Natural killer cell treated with Interleukin-12 subunit alpha and Interleukin-12 subunit beta and Interleukin-15 and Interleukin-18, amount 100 ng/mL, for 72 hours (primary cell): ENCODE measurements around the gene SAMD5. TPM values are rescaled to one million over a fixed set of nuclear protein-coding genes. Genes with fewer than 3 reads are reported as not detected.

Source experiments
- ATAC-seq, 2 donors: fragments of 150-1000 bp; cut with Tn5 transposase in 1 of 2; sonication (Bioruptor Pico), chemical (Tn5 transposase) in 1 of 2; 2 replicates each; pipeline ENCODE4 v1.10.0; 2021
- DNase-seq: peaks from one replicate; pipeline ENCODE4 v3.0.0; 2022; ENCODE audit warnings: low spot score
- H3K27ac Mint-ChIP-seq, 2 donors: 1 replicate in 1 of 2; 2 replicates in 1 of 2; pipeline ENCODE4 v1.8.0; 2022; ENCODE audit warnings: mixed read lengths in 2 of 2, mild to moderate bottlenecking in 1 of 2, moderate library complexity in 1 of 2
- H3K27me3 Mint-ChIP-seq, 2 donors: 1 replicate in 1 of 2; 2 replicates in 1 of 2; pipeline ENCODE4 v1.8.0; 2022; ENCODE audit warnings: mixed read lengths in 2 of 2
- H3K36me3 Mint-ChIP-seq: one replicate; pipeline ENCODE4 v1.8.0; 2022; ENCODE audit warnings: mixed read lengths
- H3K4me1 Mint-ChIP-seq, 2 donors: 1 replicate in 1 of 2; 2 replicates in 1 of 2; pipeline ENCODE4 v1.8.0; 2022; ENCODE audit warnings: low read depth in 2 of 2, mixed read lengths in 2 of 2, mild to moderate bottlenecking in 1 of 2
- H3K4me3 Mint-ChIP-seq: one replicate; pipeline ENCODE4 v1.8.0; 2022; ENCODE audit warnings: mixed read lengths
- H3K9me3 Mint-ChIP-seq: 2 replicates; pipeline ENCODE4 v1.8.0; 2022; ENCODE audit warnings: mixed read lengths
- total RNA-seq, 2 donors: library from RNA; stranded (reverse); gene quantifications; one replicate each; pipeline ENCODE4 v1.2.3, GENCODE V29; 2022

The SAMD5 gene
- total RNA-seq, 2 donors from 2014 or later, result not detected

- no peaks in the 10 kb centered on the region for H3K9me3 Mint-ChIP-seq
- ATAC-seq (no peak), DNase-seq (no peak)
- no peaks in the 10 kb centered on the region for H3K4me1 Mint-ChIP-seq
- H3K27me3 Mint-ChIP-seq, result no peaks in the 10 kb centered on the region
- H3K4me3 Mint-ChIP-seq, result no peak overlapping the region
- no peak overlapping the region for H3K27ac Mint-ChIP-seq
- no peaks in the 10 kb centered on the region for H3K36me3 Mint-ChIP-seq
Observed at GRCh38 chr6:147563472-147563871, 55.0 kb downstream of the SAMD5 start.

DNA sequence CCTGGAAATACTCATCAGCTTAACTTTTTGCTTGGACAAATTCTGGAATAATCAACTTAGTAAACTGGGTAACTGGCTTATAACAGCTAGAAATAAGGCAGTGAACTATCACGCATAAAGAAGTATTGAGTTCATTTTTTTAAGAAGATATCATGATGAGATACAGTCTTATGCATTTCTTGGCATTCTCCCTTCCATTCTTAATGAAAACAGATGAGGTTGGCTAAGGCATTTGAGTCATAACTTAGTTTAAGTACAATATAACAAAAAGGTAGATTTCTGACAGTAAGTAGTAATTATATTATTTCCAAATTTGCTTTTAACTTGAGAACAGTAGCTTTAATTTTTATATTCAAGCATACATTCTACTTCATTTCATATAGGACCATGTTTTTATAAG lies 56.1 kb downstream of the SAMD5 start:
- Mint-ChIP-seq H3K27ac (no peak overlapping the region), H3K9me3 (no peaks in the 10 kb centered on the region), H3K4me3 (no peak overlapping the region), H3K4me1 (no peaks in the 10 kb centered on the region), H3K27me3 (no peaks in the 10 kb centered on the region), H3K36me3 (no peaks in the 10 kb centered on the region)
- ATAC-seq (no peak), DNase-seq (no peak)

DNA sequence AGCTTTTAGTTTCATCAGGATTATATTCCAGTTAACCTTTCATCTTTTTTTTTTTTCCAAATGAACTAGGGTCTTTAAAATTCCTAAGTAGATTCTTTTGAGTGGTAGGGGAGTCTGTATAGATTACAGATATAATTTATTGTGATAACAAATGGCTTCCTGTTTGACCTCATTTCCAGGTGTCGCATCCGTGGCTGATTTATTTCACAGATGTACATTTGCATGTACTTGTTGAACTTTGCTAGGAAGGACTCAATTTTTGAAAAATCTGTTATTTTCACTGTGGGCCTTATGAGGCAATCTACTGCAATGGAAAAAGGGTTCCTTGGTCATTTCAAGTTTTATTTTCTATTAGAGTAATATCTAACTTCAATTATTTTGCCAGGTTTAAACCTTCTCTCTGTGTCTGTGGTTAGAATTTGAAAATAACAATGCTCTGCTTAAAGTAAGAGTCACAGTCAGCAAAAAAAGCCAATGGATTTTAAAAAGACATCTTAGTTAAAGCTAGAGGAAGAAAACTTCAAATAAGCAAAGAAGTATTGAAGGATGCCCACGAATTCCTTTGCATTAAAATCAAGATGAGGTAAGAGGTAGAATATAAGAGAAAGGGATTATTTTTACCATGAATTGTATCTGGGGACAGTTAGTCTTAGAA lies 57.9 kb downstream of the SAMD5 start:
- no peaks in the 10 kb centered on the region for H3K9me3 Mint-ChIP-seq
- no peak overlapping the region for H3K27ac Mint-ChIP-seq
- H3K4me1 Mint-ChIP-seq, result no peaks in the 10 kb centered on the region
- H3K27me3 Mint-ChIP-seq, result no peaks in the 10 kb centered on the region
- H3K36me3 Mint-ChIP-seq, result no peaks in the 10 kb centered on the region
- H3K4me3 Mint-ChIP-seq, result no peak overlapping the region
- no peak for ATAC-seq
- no peak for DNase-seq

DNA sequence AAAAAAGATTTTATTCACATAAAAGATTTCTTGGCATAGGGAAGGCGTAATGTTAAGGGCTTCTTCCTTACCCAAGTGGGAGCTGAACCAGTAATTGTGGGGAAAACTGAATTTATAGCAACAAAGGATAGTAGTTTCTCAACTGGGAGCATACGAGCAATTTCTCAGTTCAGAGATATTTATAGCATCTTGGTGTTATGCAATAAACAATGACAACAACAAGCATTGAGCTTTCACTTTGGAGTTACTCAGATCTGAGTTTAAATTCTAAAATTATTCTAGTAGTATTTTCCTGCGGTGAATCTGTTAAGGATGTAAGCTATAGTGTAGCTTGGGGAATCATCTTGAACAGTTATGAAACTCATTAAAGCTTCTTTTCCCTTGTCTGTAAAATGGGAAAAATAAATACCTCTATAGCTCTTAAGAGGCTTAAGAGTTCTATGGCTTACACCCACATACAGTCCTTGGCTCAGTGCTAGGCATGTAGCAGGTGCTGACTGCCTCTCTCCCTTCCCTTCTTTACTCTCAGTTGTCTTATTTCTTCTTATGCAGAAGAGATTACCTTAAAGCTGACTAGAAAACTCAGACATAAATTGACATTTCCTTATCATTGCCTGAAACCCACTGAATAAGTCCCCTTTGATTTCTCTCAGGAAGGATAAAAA lies 58.8 kb downstream of the SAMD5 start:
- Mint-ChIP-seq H3K4me1 (no peaks in the 10 kb centered on the region), H3K9me3 (no peaks in the 10 kb centered on the region), H3K36me3 (no peaks in the 10 kb centered on the region), H3K4me3 (no peak overlapping the region), H3K27ac (no peak overlapping the region), H3K27me3 (no peaks in the 10 kb centered on the region)
- ATAC-seq, result no peak
- no peak for DNase-seq

DNA sequence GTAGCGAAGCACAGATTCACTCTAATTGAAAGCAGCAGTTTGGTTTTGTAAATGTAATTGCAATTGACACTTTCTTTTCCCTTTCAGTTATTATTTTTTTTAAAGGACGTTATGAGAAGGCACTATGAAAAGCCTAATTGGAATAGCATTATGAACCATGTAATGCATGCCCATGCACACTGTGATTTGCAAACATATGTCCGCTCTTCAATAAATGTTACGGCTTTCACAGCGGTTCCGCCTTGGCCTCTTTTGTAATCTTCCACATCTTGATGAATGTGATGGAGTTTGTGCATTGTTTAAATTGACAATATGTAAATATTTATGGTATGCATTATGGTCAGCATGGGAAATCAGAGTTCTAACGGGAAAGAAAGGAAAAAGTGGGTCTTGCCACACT lies 61.3 kb downstream of the SAMD5 start:
- no peaks in the 10 kb centered on the region for H3K4me1 Mint-ChIP-seq
- H3K27me3 Mint-ChIP-seq, result no peaks in the 10 kb centered on the region
- ATAC-seq (no peak), DNase-seq (no peak)
- H3K27ac Mint-ChIP-seq, result no peak overlapping the region
- no peak overlapping the region for H3K4me3 Mint-ChIP-seq
- no peaks in the 10 kb centered on the region for H3K9me3 Mint-ChIP-seq
- H3K36me3 Mint-ChIP-seq, result no peaks in the 10 kb centered on the region

- Mint-ChIP-seq H3K4me1 (no peaks in the 10 kb centered on the region), H3K27me3 (no peaks in the 10 kb centered on the region), H3K36me3 (no peaks in the 10 kb centered on the region), H3K27ac (no peak overlapping the region), H3K9me3 (no peaks in the 10 kb centered on the region), H3K4me3 (no peak overlapping the region)
- ATAC-seq (no peak), DNase-seq (no peak)
Observed at GRCh38 chr6:147570681-147571080, 62.2 kb downstream of the SAMD5 start.

DNA sequence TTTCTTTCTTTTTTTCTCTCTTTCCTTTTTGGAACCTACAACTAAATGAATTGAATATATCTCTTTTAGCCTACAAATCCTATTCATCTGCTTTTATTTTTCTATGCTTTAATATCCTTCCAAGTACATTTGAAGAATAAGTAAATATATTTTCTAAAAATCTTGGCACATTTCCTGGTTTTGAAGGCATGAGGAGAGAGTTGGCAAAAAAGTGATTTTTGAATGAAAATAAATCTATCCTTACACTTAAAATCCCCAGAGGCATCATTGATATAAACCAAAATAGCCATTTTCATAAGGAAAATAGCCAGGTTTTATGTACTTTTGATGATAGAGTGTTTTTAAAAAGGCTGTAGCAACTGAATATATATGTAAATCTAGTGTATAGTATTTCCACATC lies 69.0 kb downstream of the SAMD5 start:
- Mint-ChIP-seq H3K4me1 (no peaks in the 10 kb centered on the region), H3K36me3 (no peaks in the 10 kb centered on the region), H3K27ac (no peak overlapping the region), H3K9me3 (peaks cover 11% of the 10 kb centered on the region), H3K27me3 (no peaks in the 10 kb centered on the region), H3K4me3 (no peak overlapping the region)
- no peak for ATAC-seq
- DNase-seq, result no peak

- H3K9me3 Mint-ChIP-seq, result peaks cover 11% of the 10 kb centered on the region
- DNase-seq (no peak), ATAC-seq (no peak)
- H3K36me3 Mint-ChIP-seq, result no peaks in the 10 kb centered on the region
- H3K4me1 Mint-ChIP-seq, result no peaks in the 10 kb centered on the region
- H3K27me3 Mint-ChIP-seq, result no peaks in the 10 kb centered on the region
- H3K4me3 Mint-ChIP-seq, result no peak overlapping the region
- H3K27ac Mint-ChIP-seq, result no peak overlapping the region
Observed at GRCh38 chr6:147578159-147578558, 69.7 kb downstream of the SAMD5 start.

GRCh38 chr6:147578883-147579282 lies 70.4 kb downstream of the SAMD5 start:
- no peaks in the 10 kb centered on the region for H3K36me3 Mint-ChIP-seq
- no peaks in the 10 kb centered on the region for H3K4me1 Mint-ChIP-seq
- H3K27me3 Mint-ChIP-seq, result no peaks in the 10 kb centered on the region
- H3K4me3 Mint-ChIP-seq, result no peak overlapping the region
- DNase-seq (no peak), ATAC-seq (no peak)
- no peak overlapping the region for H3K27ac Mint-ChIP-seq
- H3K9me3 Mint-ChIP-seq, result peaks cover 11% of the 10 kb centered on the region

DNA sequence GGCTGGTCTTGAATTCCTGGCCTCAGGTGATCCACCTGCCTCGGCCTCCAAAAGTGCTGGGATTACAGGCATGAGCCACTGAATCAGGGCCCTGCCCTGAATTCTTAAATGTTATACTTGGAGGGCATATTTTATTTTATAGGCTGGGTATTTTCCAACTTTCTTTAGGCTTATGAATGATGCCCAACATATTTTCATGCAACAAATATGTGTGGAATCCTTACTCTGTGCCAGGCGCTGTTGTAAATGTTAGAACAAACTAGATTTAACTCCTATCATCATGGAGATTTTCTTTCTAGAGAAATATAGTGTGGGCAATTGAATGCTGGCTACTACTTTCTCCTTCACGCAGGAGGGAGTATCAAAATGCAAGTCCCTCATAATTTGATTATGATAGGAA lies 71.2 kb downstream of the SAMD5 start:
- Mint-ChIP-seq H3K27me3 (no peaks in the 10 kb centered on the region), H3K9me3 (peaks cover 11% of the 10 kb centered on the region), H3K4me1 (no peaks in the 10 kb centered on the region), H3K4me3 (no peak overlapping the region), H3K27ac (no peak overlapping the region), H3K36me3 (no peaks in the 10 kb centered on the region)
- DNase-seq (no peak), ATAC-seq (no peak)

DNA sequence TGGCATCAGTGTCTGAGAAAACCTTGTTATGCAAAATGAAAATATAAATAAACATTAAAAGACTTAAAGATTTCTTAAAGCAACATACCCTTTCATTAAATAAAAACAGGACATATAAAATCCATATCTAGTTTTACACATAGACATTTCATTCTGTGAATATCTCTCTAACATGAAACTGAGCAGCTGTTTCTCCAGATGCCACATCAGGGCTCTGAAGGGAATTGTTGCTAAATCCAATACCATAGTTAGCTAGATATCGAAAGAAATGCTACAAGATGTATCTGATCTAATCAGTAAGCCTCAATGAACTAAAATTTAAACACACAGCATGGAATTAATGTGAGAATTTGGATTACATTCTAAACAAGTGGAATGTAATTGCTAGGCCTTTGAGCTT lies 74.5 kb downstream of the SAMD5 start:
- Mint-ChIP-seq H3K27me3 (no peaks in the 10 kb centered on the region), H3K4me3 (no peak overlapping the region), H3K36me3 (no peaks in the 10 kb centered on the region), H3K9me3 (peaks cover 11% of the 10 kb centered on the region), H3K4me1 (no peaks in the 10 kb centered on the region), H3K27ac (no peak overlapping the region)
- DNase-seq, result no peak
- ATAC-seq, result no peak

DNA sequence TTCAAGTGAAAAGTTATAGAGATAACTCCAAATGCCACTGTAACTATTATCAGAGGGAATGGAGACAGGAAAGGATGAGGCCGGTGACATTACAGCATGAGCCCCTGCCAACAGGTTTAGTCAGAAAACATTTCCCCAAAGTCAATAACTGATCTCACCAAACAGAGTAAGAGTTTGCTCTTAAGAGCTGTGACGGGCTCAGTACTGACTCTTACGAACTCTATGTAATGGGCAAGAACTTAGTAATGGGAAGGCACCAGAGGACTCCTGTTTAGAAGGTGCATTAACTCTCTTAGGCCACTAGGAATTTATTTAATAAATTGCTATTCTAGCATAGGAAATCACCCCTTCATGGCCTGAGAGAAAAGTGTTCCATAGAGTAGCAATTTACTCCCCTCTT lies 76.8 kb downstream of the SAMD5 start:
- H3K4me1 Mint-ChIP-seq, result no peaks in the 10 kb centered on the region
- H3K4me3 Mint-ChIP-seq, result no peak overlapping the region
- no peak for ATAC-seq
- peaks cover 2% of the 10 kb centered on the region for H3K9me3 Mint-ChIP-seq
- no peaks in the 10 kb centered on the region for H3K27me3 Mint-ChIP-seq
- DNase-seq, result no peak
- no peaks in the 10 kb centered on the region for H3K36me3 Mint-ChIP-seq
- no peak overlapping the region for H3K27ac Mint-ChIP-seq

GRCh38 chr6:147586044-147586443 lies 77.6 kb downstream of the SAMD5 start:
- H3K36me3 Mint-ChIP-seq, result no peaks in the 10 kb centered on the region
- H3K27ac Mint-ChIP-seq, result no peak overlapping the region
- DNase-seq, result no peak
- no peaks in the 10 kb centered on the region for H3K9me3 Mint-ChIP-seq
- ATAC-seq, result no peak
- H3K27me3 Mint-ChIP-seq, result no peaks in the 10 kb centered on the region
- no peaks in the 10 kb centered on the region for H3K4me1 Mint-ChIP-seq
- no peak overlapping the region for H3K4me3 Mint-ChIP-seq

DNA sequence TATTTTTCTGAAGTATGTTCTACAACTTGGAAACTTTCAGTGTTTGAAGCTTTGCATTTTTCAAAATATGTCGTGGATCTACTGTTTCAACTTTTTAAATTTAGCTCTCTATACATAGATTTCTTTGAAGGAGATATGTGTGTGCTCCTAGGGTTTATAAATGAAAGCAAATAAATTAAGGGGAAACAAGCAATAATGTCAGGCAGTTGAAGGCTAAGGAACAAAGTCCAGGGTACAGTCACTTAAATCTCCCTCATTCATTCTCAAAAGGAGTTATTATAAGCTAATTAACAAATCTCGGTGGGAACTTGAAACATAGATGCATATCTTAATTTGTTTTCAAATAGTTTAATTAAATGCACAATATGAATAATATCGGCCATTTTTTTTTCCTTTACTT lies 79.4 kb downstream of the SAMD5 start:
- no peak for ATAC-seq
- H3K36me3 Mint-ChIP-seq, result no peaks in the 10 kb centered on the region
- no peaks in the 10 kb centered on the region for H3K4me1 Mint-ChIP-seq
- no peaks in the 10 kb centered on the region for H3K27me3 Mint-ChIP-seq
- DNase-seq, result no peak
- no peak overlapping the region for H3K4me3 Mint-ChIP-seq
- H3K9me3 Mint-ChIP-seq, result no peaks in the 10 kb centered on the region
- no peak overlapping the region for H3K27ac Mint-ChIP-seq

DNA sequence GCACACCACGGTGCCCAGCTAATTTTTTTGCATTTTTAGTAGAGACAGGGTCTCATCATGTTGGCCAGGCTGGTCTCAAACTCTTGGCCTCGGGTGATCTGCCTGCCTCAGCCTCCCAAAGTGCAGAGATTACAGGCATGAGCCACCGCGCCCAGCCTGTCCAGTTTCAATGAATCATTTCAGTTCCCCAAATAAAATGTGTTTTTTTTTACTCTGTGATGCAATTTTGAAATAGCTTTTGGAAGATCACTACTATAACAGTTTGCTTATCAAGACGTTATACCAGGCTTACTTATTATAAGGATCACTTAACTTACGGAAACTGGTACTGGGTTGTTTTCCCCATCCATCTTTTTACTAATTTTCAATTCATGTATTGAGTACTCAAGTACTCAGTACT lies 80.0 kb downstream of the SAMD5 start:
- DNase-seq (no peak), ATAC-seq (no peak)
- Mint-ChIP-seq H3K4me1 (no peaks in the 10 kb centered on the region), H3K27me3 (no peaks in the 10 kb centered on the region), H3K36me3 (no peaks in the 10 kb centered on the region), H3K4me3 (no peak overlapping the region), H3K27ac (no peak overlapping the region), H3K9me3 (no peaks in the 10 kb centered on the region)
